HG02938 (cell line): ENCODE data around the gene BABAM1.

Experiments
- ATAC-seq: cut with Tn5 transposase; IDR thresholded peaks from one replicate; pipeline ENCODE4 v1.9.1; 2021; ENCODE audit warnings: mild to moderate bottlenecking, moderate library complexity; ENCODE audit not compliant: unreplicated experiment

BABAM1 gene

GRCh38 chr19:17302391-17303166 lies 35.3 kb downstream of the BABAM1 start:
- ATAC-seq: no peak

- peak; percentile 53 for ATAC-seq
Measured at GRCh38 chr19:17303167-17303939, 36.1 kb downstream of the BABAM1 start, which contains the start of gene ABHD8. TSS of gene ABHD8 (minus strand) at chr19:17303425. CDS start at chr19:17301616, 1,809 bp downstream.

- ATAC-seq: no peak
Measured at GRCh38 chr19:17303940-17304267, 36.7 kb downstream of the BABAM1 start.

- no peak for ATAC-seq
Measured at GRCh38 chr19:17304386-17305215, 37.4 kb downstream of the BABAM1 start.

- ATAC-seq: no peak
Measured at GRCh38 chr19:17305216-17305516, 37.9 kb downstream of the BABAM1 start.

GRCh38 chr19:17305517-17306284 lies 38.5 kb downstream of the BABAM1 start, which contains the start of gene MRPL34:
TSS of gene MRPL34 (plus strand) at chr19:17305872. CDS start at chr19:17305893, 21 bp downstream.
- ATAC-seq: peak; percentile 57

- ATAC-seq: no peak
Measured at GRCh38 chr19:17306285-17306714, 39.1 kb downstream of the BABAM1 start.

- ATAC-seq: no peak
Measured at GRCh38 chr19:17307876-17308377, 40.7 kb downstream of the BABAM1 start.

- peak; percentile 46 for ATAC-seq
Measured at GRCh38 chr19:17309198-17309964, 42.1 kb downstream of the BABAM1 start, which contains the start of gene DDA1. TSS of gene DDA1 (plus strand) at chr19:17309563. CDS start at chr19:17309655, 92 bp downstream.

GRCh38 chr19:17309965-17310461 lies 42.8 kb downstream of the BABAM1 start:
- ATAC-seq: no peak

- no peak for ATAC-seq
Measured at GRCh38 chr19:17311455-17312188, 44.4 kb downstream of the BABAM1 start.

GRCh38 chr19:17312189-17313113 lies 45.2 kb downstream of the BABAM1 start:
- ATAC-seq: no peak

- ATAC-seq: no peak
Measured at GRCh38 chr19:17314007-17314593, 46.9 kb downstream of the BABAM1 start.

- no peak for ATAC-seq
Measured at GRCh38 chr19:17318966-17319365, 51.7 kb downstream of the BABAM1 start.

- ATAC-seq: no peak
Measured at GRCh38 chr19:17319473-17320238, 52.4 kb downstream of the BABAM1 start.

- ATAC-seq: no peak
Measured at GRCh38 chr19:17320435-17320834, 53.2 kb downstream of the BABAM1 start.
